Esophagus (tissue), 2 donors: Measurements from ENCODE around the gene LURAP1L. TPM values are rescaled to one million over a fixed set of nuclear protein-coding genes. Genes with fewer than 3 reads are reported as not detected.

Experiments used
- H3K27ac ChIP-seq, 2 donors: one replicate each; pipeline ENCODE4 v1.5.1; 2013; ENCODE audit warnings: low read depth in 2 of 2, mild to moderate bottlenecking in 2 of 2, inconsistent platforms in 1 of 2, low read length in 1 of 2, moderate library complexity in 1 of 2
- H3K27me3 ChIP-seq, 2 donors: one replicate each; pipeline ENCODE4 v1.6.1; 2013; ENCODE audit warnings: low read length in 2 of 2, control low read depth in 1 of 2, mild to moderate bottlenecking in 1 of 2; ENCODE audit not compliant: insufficient read depth in 2 of 2, control insufficient read depth in 1 of 2
- H3K36me3 ChIP-seq, 2 donors: one replicate each; pipeline ENCODE4 v1.6.1; 2013; ENCODE audit warnings: low read length in 1 of 2; ENCODE audit not compliant: control insufficient read depth in 2 of 2, insufficient read depth in 2 of 2
- H3K4me1 ChIP-seq, 2 donors: one replicate each; pipeline ENCODE4 v1.6.1; 2013; ENCODE audit warnings: low read length in 1 of 2; ENCODE audit not compliant: control insufficient read depth in 2 of 2, insufficient read depth in 2 of 2
- H3K4me3 ChIP-seq, 2 donors: one replicate each; pipeline ENCODE4 v1.5.1; 2013; ENCODE audit warnings: low read length in 2 of 2, mild to moderate bottlenecking in 2 of 2, low read depth in 1 of 2, moderate library complexity in 1 of 2
- H3K9me3 ChIP-seq, 2 donors: one replicate each; pipeline ENCODE4 v1.6.1; 2013; ENCODE audit warnings: mild to moderate bottlenecking in 2 of 2, low read depth in 1 of 2, low read length in 1 of 2, moderate library complexity in 1 of 2; ENCODE audit not compliant: control insufficient read depth in 2 of 2, insufficient read depth in 1 of 2
- WGBS, 2 donors: extraction: QIAGEN DNeasy Blood & Tissue Kit; methylation state at CpG; one replicate each; pipeline ENCODE4 v1.1.7; 2013; 5-methylcytosine and 5-hydroxymethylcytosine counted together
- polyA plus RNA-seq, 2 donors: library from polyadenylated mRNA; stranded (reverse); fragments of 200-250 nt; gene quantifications; one replicate each; pipeline ENCODE4 v1.2.3, GENCODE V29; 2013
- donor health status: healthy with polysubstance abuse.
- donor health status: Bipolar disorder and iron deficiency.

LURAP1L gene
- polyA plus RNA-seq, 2 donors: 1.9 to 3.1 TPM

- no peaks in the 10 kb centered on the region for H3K4me1 ChIP-seq
- no peaks in the 10 kb centered on the region for H3K9me3 ChIP-seq
- H3K4me3 ChIP-seq: no peak overlapping the region
- no peaks in the 10 kb centered on the region for H3K27me3 ChIP-seq
- no peaks in the 10 kb centered on the region for H3K36me3 ChIP-seq
- peak overlapping the region; percentile 6 to 31 for H3K27ac ChIP-seq
- WGBS, 2 donors: 59 to 71% methylated on average over 9 of the region's 9 CpGs
These were observed 42.9 kb downstream of the LURAP1L start for GRCh38 chr9:12817702-12818101.

- Histone ChIP-seq H3K27me3 (no peaks in the 10 kb centered on the region), H3K9me3 (no peaks in the 10 kb centered on the region), H3K4me3 (no peak overlapping the region), H3K36me3 (no peaks in the 10 kb centered on the region), H3K4me1 (no peaks in the 10 kb centered on the region), H3K27ac (no peak overlapping the region)
- WGBS, 2 donors: 51 to 70% methylated on average over 3 of the region's 3 CpGs
These were observed 43.7 kb downstream of the LURAP1L start for GRCh38 chr9:12818431-12819000.

GRCh38 chr9:12819436-12820185 is 44.8 kb downstream of the LURAP1L start:
- H3K36me3 ChIP-seq: no peaks in the 10 kb centered on the region
- 81 to 85% methylated on average over 9 of the region's 9 CpGs for WGBS, 2 donors
- no peak overlapping the region for H3K27ac ChIP-seq
- H3K4me1 ChIP-seq: no peaks in the 10 kb centered on the region
- no peaks in the 10 kb centered on the region for H3K9me3 ChIP-seq
- no peak overlapping the region for H3K4me3 ChIP-seq
- H3K27me3 ChIP-seq: no peaks in the 10 kb centered on the region

GRCh38 chr9:12822111-12822510 is 47.3 kb downstream of the LURAP1L start:
- no peaks in the 10 kb centered on the region for H3K36me3 ChIP-seq
- no peak overlapping the region for H3K27ac ChIP-seq
- H3K4me1 ChIP-seq: no peaks in the 10 kb centered on the region
- H3K9me3 ChIP-seq: no peaks in the 10 kb centered on the region
- no peaks in the 10 kb centered on the region for H3K27me3 ChIP-seq
- WGBS, 2 donors: 91 to 92% methylated on average over 2 of the region's 2 CpGs
- H3K4me3 ChIP-seq: no peak overlapping the region

- 47 to 50% methylated on average over 3 of the region's 3 CpGs for WGBS, 2 donors
- Histone ChIP-seq H3K27ac (no peak overlapping the region), H3K4me3 (no peak overlapping the region), H3K27me3 (no peaks in the 10 kb centered on the region), H3K36me3 (no peaks in the 10 kb centered on the region), H3K4me1 (no peaks in the 10 kb centered on the region), H3K9me3 (no peaks in the 10 kb centered on the region)
These were observed 52.2 kb downstream of the LURAP1L start for GRCh38 chr9:12826924-12827565.

- no peak overlapping the region for H3K4me3 ChIP-seq
- no peak overlapping the region for H3K27ac ChIP-seq
- H3K36me3 ChIP-seq: no peaks in the 10 kb centered on the region
- H3K4me1 ChIP-seq: no peaks in the 10 kb centered on the region
- 89 to 90% methylated on average over 1 of the region's 1 CpG for WGBS, 2 donors
- no peaks in the 10 kb centered on the region for H3K27me3 ChIP-seq
- H3K9me3 ChIP-seq: no peaks in the 10 kb centered on the region
These were observed 58.9 kb downstream of the LURAP1L start for GRCh38 chr9:12833701-12834100.

GRCh38 chr9:12838546-12838945 is 63.7 kb downstream of the LURAP1L start:
- H3K4me1 ChIP-seq: no peaks in the 10 kb centered on the region

GRCh38 chr9:12843735-12844134 is 68.9 kb downstream of the LURAP1L start:
- no peaks in the 10 kb centered on the region for H3K36me3 ChIP-seq
- 73 to 77% methylated on average over 4 of the region's 4 CpGs for WGBS, 2 donors
- H3K4me1 ChIP-seq: no peaks in the 10 kb centered on the region
- no peaks in the 10 kb centered on the region for H3K9me3 ChIP-seq
- H3K4me3 ChIP-seq: no peak overlapping the region
- no peak overlapping the region for H3K27ac ChIP-seq
- no peaks in the 10 kb centered on the region for H3K27me3 ChIP-seq

More at GRCh38 chr9:12838546-12838945, 63.7 kb downstream of the LURAP1L start:
- Histone ChIP-seq H3K9me3 (no peaks in the 10 kb centered on the region), H3K4me3 (no peak overlapping the region), H3K36me3 (no peaks in the 10 kb centered on the region), H3K27ac (no peak overlapping the region), H3K27me3 (no peaks in the 10 kb centered on the region)

- no peak overlapping the region for H3K27ac ChIP-seq
- no peaks in the 10 kb centered on the region for H3K4me1 ChIP-seq
- no peaks in the 10 kb centered on the region for H3K36me3 ChIP-seq
- no peaks in the 10 kb centered on the region for H3K27me3 ChIP-seq
- 76 to 77% methylated on average over 5 of the region's 5 CpGs for WGBS, 2 donors
- no peaks in the 10 kb centered on the region for H3K9me3 ChIP-seq
- H3K4me3 ChIP-seq: no peak overlapping the region
These were observed 71.2 kb downstream of the LURAP1L start for GRCh38 chr9:12846035-12846434.

- Histone ChIP-seq H3K27ac (no peak overlapping the region), H3K36me3 (no peaks in the 10 kb centered on the region), H3K4me1 (no peaks in the 10 kb centered on the region)
These were observed 72.7 kb downstream of the LURAP1L start for GRCh38 chr9:12847561-12847960.

More at GRCh38 chr9:12847561-12847960, 72.7 kb downstream of the LURAP1L start:
- Histone ChIP-seq H3K27me3 (no peaks in the 10 kb centered on the region), H3K4me3 (no peak overlapping the region), H3K9me3 (no peaks in the 10 kb centered on the region)
